Left kidney (tissue), 2 donors: ENCODE data around the gene CCDC61. TPM values are rescaled to one million over a fixed set of nuclear protein-coding genes. Genes with fewer than 3 reads are reported as not detected.
A peak's percentile ranks its signal among the peaks of the same experiment; 100 is the strongest.

Source experiments
- DNase-seq: peaks from one replicate; pipeline ENCODE4 v3.0.0-alpha.2; 2013
- polyA plus RNA-seq: library from polyadenylated mRNA; unstranded; fragments of 120-200 nt; gene quantifications from one replicate; pipeline ENCODE4 v1.2.1, GENCODE V29; 2013; ENCODE audit not compliant: insufficient read length

CCDC61 gene
- polyA plus RNA-seq, 1 donor: 11.7 TPM

GRCh38 chr19:46015687-46016425 lies 20.6 kb downstream of the CCDC61 start:
- no peak for DNase-seq

GRCh38 chr19:46016426-46017094 lies 21.3 kb downstream of the CCDC61 start:
- peak; percentile 75 for DNase-seq

- no peak for DNase-seq
These were observed 21.8 kb downstream of the CCDC61 start for GRCh38 chr19:46017095-46017429.

GRCh38 chr19:46017874-46018675 lies 22.8 kb downstream of the CCDC61 start:
- DNase-seq: no peak

- no peak for DNase-seq
These were observed 23.5 kb downstream of the CCDC61 start for GRCh38 chr19:46018729-46019251.

GRCh38 chr19:46019270-46019669 lies 24.0 kb downstream of the CCDC61 start:
- DNase-seq: no peak

GRCh38 chr19:46020819-46021125 lies 25.5 kb downstream of the CCDC61 start:
- no peak for DNase-seq

- no peak for DNase-seq
These were observed 26.3 kb downstream of the CCDC61 start for GRCh38 chr19:46021531-46022041.

- DNase-seq: no peak
These were observed 26.8 kb downstream of the CCDC61 start for GRCh38 chr19:46022061-46022430.

- no peak for DNase-seq
These were observed 27.4 kb downstream of the CCDC61 start, which contains the start of gene PGLYRP1 for GRCh38 chr19:46022431-46023310. PGLYRP1 (minus strand) TSS chr19:46023053; CDS start chr19:46023021, 32 bp downstream.

- DNase-seq: no peak
These were observed 28.1 kb downstream of the CCDC61 start for GRCh38 chr19:46023311-46023779.

GRCh38 chr19:46025835-46026234 lies 30.6 kb downstream of the CCDC61 start:
- DNase-seq: no peak

GRCh38 chr19:46030812-46031550 lies 35.7 kb downstream of the CCDC61 start:
- no peak for DNase-seq

GRCh38 chr19:46031781-46032596 lies 36.7 kb downstream of the CCDC61 start:
- DNase-seq: no peak

- DNase-seq: no peak
These were observed 37.3 kb downstream of the CCDC61 start for GRCh38 chr19:46032597-46033025.

- DNase-seq: no peak
These were observed 38.1 kb downstream of the CCDC61 start for GRCh38 chr19:46033401-46033800.

GRCh38 chr19:46035546-46035945 lies 40.3 kb downstream of the CCDC61 start:
- no peak for DNase-seq

GRCh38 chr19:46035986-46036743 lies 40.9 kb downstream of the CCDC61 start:
- no peak for DNase-seq

GRCh38 chr19:46036744-46037128 lies 41.5 kb downstream of the CCDC61 start:
- no peak for DNase-seq
